Body of pancreas (tissue), 4 donors: ENCODE data around the gene P2RY6.

Experiments
- CTCF ChIP-seq, 7 experiments: fragments of 450-650 bp in 4 of 7; fragments of 200-600 bp in 3 of 7; sonication (generic) in 3 of 7; IDR thresholded peaks; one replicate each; pipeline ENCODE4 v1.5.1; 2016 to 2019; ENCODE audit warnings: antibody characterized with exemption in 7 of 7
- POLR2A ChIP-seq, 3 donors: fragments of 450-650 bp; IDR thresholded peaks; one replicate each; pipeline ENCODE4 v1.6.1; 2016; ENCODE audit warnings: antibody characterized with exemption in 3 of 3, mild to moderate bottlenecking in 2 of 3

GRCh38 chr11:73229321-73229895, 42.7 kb upstream of the P2RY6 start:
- no peak for TF ChIP-seq CTCF (IDR thresholded peaks at IDR 0.05)
- no peak for TF ChIP-seq POLR2A (IDR thresholded peaks at IDR 0.05)
